NCI-H345 (cell line): ENCODE data around the gene TNNI3.

ENCODE experiments used
- DNase-seq: peaks from one replicate; lab custom pipeline; 2025; lab: John Stamatoyannopoulos, UW

The TNNI3 gene

DNA sequence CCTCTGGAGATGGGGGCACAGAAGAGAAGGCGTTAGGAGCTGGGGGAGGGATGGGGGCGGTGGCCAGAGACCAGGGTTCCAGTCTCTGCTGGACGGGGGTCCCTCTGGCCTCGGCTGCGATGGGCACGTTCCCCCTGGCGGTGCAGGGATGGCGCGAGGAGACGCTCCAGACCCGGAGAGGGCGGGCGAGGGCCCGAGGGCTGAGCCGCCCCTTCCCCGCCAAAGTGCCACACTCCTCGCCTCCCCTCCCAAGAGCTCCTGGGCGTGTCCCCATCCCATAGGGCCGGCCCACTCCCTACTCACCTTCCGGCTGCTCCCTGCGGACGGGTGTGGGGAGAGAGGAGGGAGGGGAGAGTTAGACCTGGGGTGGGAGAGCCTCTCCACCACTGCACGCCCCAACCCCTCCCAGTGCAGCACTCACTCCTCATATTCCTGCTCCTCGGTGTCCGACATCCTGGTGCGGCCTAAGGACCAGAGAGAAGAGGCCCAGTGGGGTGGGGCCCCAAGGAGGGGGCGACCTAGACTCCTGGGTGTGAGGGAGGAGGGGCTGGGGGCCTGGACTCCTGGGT, 10.7 kb downstream of the TNNI3 start:
- peak; percentile 79 for DNase-seq

DNA sequence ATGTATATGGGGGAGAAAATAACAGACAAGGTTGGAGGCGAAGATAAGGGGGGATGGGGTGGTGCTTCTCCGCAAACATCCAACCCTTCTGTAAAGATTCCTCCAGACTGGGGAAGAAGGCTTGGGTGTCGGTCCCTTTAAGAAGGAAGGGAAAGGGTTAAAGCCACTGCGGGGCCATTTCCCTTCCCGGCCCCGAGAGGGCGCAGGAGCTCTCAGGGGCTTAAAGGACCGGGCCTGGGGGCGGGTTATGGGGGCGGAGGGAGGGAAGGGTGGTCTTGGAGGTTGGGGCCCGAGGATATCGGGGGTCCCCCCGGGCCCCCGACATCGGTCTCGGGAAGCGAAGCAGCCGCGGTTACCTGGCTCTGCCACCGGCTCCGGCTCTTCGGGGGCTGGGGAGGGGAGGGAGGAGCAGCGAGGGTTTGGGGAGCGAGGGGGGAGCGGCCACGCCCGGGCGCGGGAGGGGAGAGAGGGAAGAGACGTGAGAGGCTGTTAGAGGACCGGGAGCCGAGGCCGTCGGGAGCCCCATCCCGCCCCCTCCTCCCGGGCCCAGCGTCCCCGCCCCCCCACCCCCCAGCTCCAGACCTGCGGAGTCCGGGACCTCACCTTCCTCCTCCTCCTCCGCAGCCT, 11.3 kb downstream of the TNNI3 start:
- DNase-seq, result peak; percentile 67

GRCh38 chr19:55145232-55145631, 12.3 kb downstream of the TNNI3 start:
- no peak for DNase-seq

DNA sequence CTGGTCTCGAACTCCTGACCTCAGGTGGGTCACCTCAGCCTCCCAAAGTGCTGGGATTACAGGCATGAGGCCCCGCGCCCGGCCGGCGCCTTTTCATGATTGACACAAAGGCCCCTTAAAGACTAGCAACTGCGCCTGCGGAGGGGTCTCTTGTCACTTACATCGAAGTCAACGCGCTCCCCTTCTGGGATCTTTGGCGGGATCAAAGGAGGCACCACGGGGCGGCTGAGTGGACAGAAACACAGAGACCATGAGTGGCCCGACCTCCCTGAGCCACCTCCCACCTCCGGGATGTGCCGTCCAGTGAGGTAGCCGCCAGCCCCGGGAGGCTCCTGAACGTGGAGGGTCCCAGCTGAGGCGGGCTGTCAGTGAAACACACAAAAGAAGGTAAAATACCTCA, 15.8 kb downstream of the TNNI3 start:
- no peak for DNase-seq

DNA sequence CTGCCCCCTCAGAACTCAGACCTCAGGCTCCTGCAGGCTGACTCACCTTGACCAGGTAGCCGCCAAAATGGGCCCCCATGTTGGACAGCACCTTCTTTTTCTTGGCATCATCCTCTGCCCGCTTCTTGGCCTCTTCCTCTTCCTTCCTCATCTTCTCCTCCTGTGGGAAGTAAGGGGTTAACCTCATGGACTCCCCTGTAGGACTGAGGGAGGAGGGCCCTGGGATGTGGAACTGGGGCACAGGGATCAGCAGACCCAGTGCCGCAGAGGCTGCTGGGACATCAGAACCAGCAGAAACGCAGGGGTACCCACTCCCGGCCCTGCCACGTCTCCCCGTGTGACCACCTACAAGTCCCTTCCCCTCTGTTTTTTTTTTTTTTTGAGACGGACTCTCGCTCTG, 19.6 kb downstream of the TNNI3 start:
- no peak for DNase-seq

DNA sequence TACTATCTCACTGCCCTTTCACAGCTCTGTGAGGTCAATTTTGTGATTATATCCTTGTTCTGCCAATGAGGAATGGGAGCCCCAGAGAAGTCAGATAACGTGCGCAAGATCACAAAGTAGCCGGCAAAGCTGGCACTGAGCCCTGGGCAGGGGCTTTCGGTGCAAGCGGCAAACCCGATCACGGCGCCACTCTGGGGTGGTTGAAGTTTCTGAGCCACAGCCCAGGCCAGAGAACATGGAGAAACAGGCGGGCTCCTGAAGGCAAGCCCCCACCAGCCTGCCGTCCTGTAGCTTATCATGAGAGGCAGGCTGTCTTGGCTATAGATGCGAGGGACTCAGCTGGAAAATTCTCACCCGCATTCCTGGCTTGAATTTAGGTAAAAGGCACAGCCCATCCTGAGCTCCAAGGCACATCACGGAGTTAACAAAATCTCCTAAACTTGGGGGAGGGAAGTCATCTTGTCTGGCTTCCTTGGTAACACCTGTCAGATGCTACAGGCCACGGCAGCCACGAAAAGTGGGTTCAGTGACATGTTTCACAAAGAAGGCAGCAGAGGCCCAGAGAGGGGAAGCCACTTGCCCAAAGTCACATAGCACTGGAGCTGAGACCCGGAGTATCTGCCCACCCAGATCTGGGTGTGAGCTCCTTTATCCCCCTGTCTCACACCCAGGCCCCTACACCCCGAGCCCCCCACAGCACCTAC, 21.0 kb downstream of the TNNI3 start:
- DNase-seq, result no peak

GRCh38 chr19:55134736-55135135, 22.8 kb downstream of the TNNI3 start:
- DNase-seq, result no peak

DNA sequence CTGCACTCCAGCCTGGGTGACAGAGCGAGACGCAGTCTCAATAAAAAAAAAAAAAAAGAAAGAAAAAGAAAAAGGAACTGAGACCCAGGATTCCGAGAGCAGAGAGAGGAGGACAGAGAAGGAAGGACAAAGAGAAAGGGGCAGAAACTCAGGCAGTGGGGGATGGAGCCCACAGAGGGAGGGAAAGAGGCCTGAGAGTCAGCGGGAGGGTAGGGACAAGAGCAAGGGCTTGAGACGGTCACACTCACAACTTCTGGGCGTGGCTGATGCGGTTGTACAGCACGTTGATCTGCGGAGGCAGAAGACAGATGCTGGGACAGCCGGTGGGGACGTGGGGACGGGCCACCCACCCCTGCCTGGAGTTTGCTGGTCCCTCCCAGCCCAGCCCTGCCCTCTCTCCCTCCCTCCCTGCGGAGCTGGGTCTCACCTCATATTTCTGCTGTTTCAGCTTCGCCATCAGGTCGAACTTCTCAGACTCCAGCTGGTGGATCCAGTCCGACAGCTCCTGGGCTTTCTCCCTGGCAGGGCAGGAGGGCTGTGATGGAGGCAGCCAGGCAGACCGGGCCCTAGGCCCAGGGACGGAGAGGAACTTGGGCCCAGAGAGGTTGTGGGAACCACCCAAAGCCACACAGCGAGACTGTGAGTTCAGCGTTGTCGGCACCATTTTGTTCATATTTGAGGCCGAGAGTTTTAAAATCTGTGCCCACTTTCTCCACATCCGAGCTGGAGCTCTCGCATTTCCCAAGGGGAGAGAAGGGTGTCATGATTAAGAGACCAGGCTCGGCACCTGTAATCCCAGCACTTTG, 23.7 kb downstream of the TNNI3 start:
- no peak for DNase-seq

DNA sequence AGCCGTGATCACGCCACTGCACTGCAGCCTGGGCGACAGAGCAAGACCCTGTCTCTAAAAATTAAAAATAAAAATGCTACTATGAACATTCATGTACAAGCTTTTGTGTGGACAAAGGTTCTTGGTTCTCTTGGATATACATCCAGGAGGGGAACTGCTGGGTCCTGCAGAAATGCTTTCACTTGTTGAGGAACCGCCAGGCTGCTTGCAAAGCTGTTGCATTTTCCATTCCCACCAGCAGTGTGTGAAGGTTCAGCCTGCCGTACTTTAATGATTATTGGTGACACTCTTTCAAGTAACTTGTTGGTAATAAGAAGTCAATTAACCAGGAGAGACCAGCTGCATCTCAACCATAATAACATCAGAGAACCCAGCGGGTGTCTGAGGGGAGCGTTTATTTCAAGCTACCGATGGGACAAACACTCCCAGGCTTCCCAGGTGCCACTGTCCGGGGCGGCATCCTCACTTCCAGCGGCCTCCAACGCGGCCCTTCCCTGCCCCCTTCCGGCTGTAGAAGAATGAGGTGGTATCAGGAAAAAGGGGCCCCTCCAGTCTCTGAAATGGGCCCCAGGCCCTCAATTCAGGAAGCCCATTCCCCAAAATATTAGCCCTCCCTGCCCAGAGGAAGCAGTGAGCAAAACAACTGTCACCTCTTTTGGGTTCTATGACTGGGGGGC, 24.9 kb downstream of the TNNI3 start:
- DNase-seq, result no peak

GRCh38 chr19:55131421-55131820, 26.1 kb downstream of the TNNI3 start:
- no peak for DNase-seq

DNA sequence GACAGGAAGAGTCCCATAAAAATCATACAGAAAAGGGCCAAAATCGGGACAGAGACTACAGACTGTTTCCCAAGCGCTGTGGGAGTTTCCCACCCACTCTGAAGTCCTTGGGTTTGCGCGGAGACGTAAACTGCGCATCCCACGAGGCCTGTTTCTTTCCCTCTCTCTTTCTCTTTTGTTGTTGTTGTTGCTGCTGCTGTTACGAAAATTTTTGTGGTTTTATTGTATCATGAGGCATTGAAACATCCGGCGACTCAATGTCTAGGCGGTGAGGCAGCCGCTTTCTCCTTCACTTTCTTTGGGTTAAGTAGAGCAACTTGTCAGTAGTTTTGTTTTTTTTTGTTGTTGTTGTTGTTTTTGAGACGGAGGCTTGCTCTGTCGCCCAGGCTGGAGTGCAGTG, 38.5 kb downstream of the TNNI3 start:
- DNase-seq, result no peak

GRCh38 chr19:55118401-55118991, 39.0 kb downstream of the TNNI3 start:
- DNase-seq, result no peak

DNA sequence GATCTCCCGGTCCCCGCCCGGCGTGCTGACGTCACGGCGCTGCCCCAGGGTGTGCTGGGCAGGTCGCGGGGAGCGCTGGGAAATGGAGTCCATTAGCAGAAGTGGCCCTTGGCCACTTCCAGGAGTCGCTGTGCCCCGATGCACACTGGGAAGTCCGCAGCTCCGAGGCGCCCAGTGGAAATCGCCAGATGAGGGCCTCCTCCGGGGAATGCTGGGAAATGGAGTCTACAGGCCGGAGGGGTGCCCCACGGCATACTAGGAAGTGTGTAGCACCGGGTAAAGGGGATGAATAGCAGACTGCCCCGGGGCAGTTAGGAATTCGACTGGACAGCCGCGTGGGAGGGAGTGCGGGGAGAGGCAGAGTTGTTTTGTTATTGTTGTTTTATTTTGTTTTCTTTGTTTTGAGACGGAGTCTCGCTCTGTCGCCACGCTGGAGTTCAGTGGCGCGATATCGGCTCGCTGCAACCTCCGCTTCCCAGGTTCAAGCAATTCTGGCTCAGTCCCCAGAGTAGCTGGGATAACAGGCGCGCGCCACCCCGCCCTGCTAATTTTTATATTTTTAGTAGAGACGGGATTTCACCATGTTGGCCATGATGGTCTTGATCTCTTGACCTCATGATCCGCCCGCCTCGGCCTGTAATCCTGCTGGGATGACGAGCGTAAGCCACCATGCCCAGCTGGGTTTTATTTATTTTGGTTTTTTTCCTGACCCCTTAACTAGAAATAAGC, 39.7 kb downstream of the TNNI3 start:
- DNase-seq, result peak; percentile 98

GRCh38 chr19:55116859-55117662, 40.5 kb downstream of the TNNI3 start, which contains the start of gene PPP1R12C:
Gene PPP1R12C (minus strand): TSS chr19:55117637. CDS start chr19:55117543, 94 bp downstream.
- no peak for DNase-seq

- peak; percentile 6 for DNase-seq
Observed at GRCh38 chr19:55116232-55116858, 41.2 kb downstream of the TNNI3 start.

- no peak for DNase-seq
Observed at GRCh38 chr19:55115446-55116065, 42.0 kb downstream of the TNNI3 start.

GRCh38 chr19:55114566-55115145, 42.9 kb downstream of the TNNI3 start:
- DNase-seq, result no peak

- DNase-seq, result no peak
Observed at GRCh38 chr19:55113570-55114039, 43.9 kb downstream of the TNNI3 start.
